Dermis microvascular lymphatic vessel endothelial cell (primary cell): ENCODE results near the gene SPAG4. TPM values are rescaled to one million over a fixed set of nuclear protein-coding genes. Genes with fewer than 3 reads are reported as not detected.

ENCODE experiments used
- DNase-seq, 2 donors: peaks; one replicate each; pipeline versions ENCODE4 v3.0.0 to v3.0.0-alpha.2; 2010; ENCODE audit warnings: low read depth in 2 of 2
- total RNA-seq: library from RNA; depleted of rRNA; stranded (reverse); fragments of >200 nt; gene quantifications from 2 replicates; pipeline ENCODE4 v1.2.1, GENCODE V29; 2014

The SPAG4 gene
- total RNA-seq, 1 donor from 2014 or later = 10.5 TPM

GRCh38 chr20:35619196-35620095 is 3.8 kb downstream of the SPAG4 start:
- DNase-seq = peak in 1 of 2 donors; percentile 86

GRCh38 chr20:35620818-35621559 is 5.4 kb downstream of the SPAG4 start:
- DNase-seq = no peak

- DNase-seq = no peak
Observed at GRCh38 chr20:35621560-35621946, 5.9 kb downstream of the SPAG4 start.

- no peak for DNase-seq
Observed at GRCh38 chr20:35625584-35626385, 10.2 kb downstream of the SPAG4 start.

GRCh38 chr20:35626386-35627001 is 10.9 kb downstream of the SPAG4 start:
- DNase-seq = no peak

- DNase-seq = no peak
Observed at GRCh38 chr20:35627121-35627520, 11.5 kb downstream of the SPAG4 start.

GRCh38 chr20:35629427-35630145 is 14.0 kb downstream of the SPAG4 start:
- no peak for DNase-seq

GRCh38 chr20:35630636-35631035 is 15.0 kb downstream of the SPAG4 start:
- no peak for DNase-seq

GRCh38 chr20:35632539-35633115 is 17.0 kb downstream of the SPAG4 start:
- no peak for DNase-seq

GRCh38 chr20:35635652-35636051 is 20.0 kb downstream of the SPAG4 start:
- DNase-seq = no peak

- no peak for DNase-seq
Observed at GRCh38 chr20:35636095-35636494, 20.5 kb downstream of the SPAG4 start.

- no peak for DNase-seq
Observed at GRCh38 chr20:35637276-35637675, 21.6 kb downstream of the SPAG4 start.

- no peak for DNase-seq
Observed at GRCh38 chr20:35638751-35639150, 23.1 kb downstream of the SPAG4 start.

- DNase-seq = no peak
Observed at GRCh38 chr20:35640724-35641123, 25.1 kb downstream of the SPAG4 start.

GRCh38 chr20:35641743-35642142 is 26.1 kb downstream of the SPAG4 start:
- DNase-seq = no peak

- no peak for DNase-seq
Observed at GRCh38 chr20:35643045-35643444, 27.4 kb downstream of the SPAG4 start.

GRCh38 chr20:35644806-35645205 is 29.2 kb downstream of the SPAG4 start:
- DNase-seq = no peak

GRCh38 chr20:35648836-35649235 is 33.2 kb downstream of the SPAG4 start:
- DNase-seq = peak; percentile 25 to 41

GRCh38 chr20:35650632-35651031 is 35.0 kb downstream of the SPAG4 start:
- DNase-seq = no peak

- DNase-seq = no peak
Observed at GRCh38 chr20:35651958-35652357, 36.3 kb downstream of the SPAG4 start.
